Uterus (tissue), 2 donors: Measurements from ENCODE around the gene ITIH1.

Source experiments
- POLR2A ChIP-seq, 2 donors: fragments of 450-650 bp; IDR thresholded peaks; one replicate each; pipeline ENCODE4 v1.6.1; 2016; ENCODE audit warnings: antibody characterized with exemption in 2 of 2, mild to moderate bottlenecking in 1 of 2, moderate library complexity in 1 of 2
- TF ChIP-seq, protein P1 (sequence below), 4 experiments: fragments of 200-600 bp in 2 of 4; fragments of 450-650 bp in 2 of 4; sonication (generic) in 2 of 4; IDR thresholded peaks; one replicate each; pipeline ENCODE4 v1.5.1; 2016 to 2019; ENCODE audit warnings: antibody characterized with exemption in 4 of 4, mild to moderate bottlenecking in 2 of 4, moderate library complexity in 1 of 4

DNA sequence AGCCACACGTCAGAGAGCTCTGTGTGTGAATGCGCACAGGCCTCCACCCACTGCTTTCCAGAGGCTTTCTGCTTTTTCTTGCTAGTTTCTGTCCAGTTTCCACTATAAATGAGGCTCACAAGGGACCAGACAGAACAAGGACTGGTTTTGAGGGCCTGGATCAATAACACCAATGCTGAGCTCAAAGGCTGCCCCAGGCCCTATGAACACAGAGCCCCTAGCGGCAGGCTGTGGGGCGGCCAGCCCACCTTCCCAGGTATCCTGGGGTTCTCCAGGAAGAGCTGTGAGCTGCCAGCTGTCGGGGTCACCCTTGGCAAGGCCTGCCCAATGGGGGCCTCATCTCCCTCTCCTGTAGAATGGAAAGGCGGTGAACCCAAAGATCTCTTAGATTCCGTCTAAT lies 15.0 kb downstream of the ITIH1 start:
- TF ChIP-seq, protein P1, sequence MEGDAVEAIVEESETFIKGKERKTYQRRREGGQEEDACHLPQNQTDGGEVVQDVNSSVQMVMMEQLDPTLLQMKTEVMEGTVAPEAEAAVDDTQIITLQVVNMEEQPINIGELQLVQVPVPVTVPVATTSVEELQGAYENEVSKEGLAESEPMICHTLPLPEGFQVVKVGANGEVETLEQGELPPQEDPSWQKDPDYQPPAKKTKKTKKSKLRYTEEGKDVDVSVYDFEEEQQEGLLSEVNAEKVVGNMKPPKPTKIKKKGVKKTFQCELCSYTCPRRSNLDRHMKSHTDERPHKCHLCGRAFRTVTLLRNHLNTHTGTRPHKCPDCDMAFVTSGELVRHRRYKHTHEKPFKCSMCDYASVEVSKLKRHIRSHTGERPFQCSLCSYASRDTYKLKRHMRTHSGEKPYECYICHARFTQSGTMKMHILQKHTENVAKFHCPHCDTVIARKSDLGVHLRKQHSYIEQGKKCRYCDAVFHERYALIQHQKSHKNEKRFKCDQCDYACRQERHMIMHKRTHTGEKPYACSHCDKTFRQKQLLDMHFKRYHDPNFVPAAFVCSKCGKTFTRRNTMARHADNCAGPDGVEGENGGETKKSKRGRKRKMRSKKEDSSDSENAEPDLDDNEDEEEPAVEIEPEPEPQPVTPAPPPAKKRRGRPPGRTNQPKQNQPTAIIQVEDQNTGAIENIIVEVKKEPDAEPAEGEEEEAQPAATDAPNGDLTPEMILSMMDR (IDR thresholded peaks at IDR 0.05): no peak
- TF ChIP-seq POLR2A (IDR thresholded peaks at IDR 0.05): no peak
